Measurements from ENCODE around the gene UBR3.

GRCh38 chr2:169966454-169966853 is 139.2 kb downstream of the UBR3 start:
- TF ChIP-seq CTCF (IDR thresholded peaks at IDR 0.05 in 8 of 11, conservative IDR thresholded peaks at IDR 0.05 in 3 of 11): no peak
- TF ChIP-seq POLR2AphosphoS5 (IDR thresholded peaks at IDR 0.05): no peak
